OCI-LY3 (cell line): ENCODE measurements around the gene DYNLL2.
"Not testable (repeated sequence)": the region's sequence is repeated elsewhere in the genome, so short reads cannot be mapped to it uniquely, and the experiment has no call there.

ENCODE experiments used
- H2AFZ ChIP-seq: fragments of 200-600, 300-600 bp; shearing (Covaris generic); 2 replicates; pipeline ENCODE4 v1.6.0; 2014; ENCODE audit warnings: antibody characterized with exemption, low read depth, low read length
- H3K27ac ChIP-seq: fragments of 200-600, 300-600 bp; sonication (generic); 2 replicates; pipeline ENCODE4 v1.5.1; 2014; ENCODE audit warnings: mild to moderate bottlenecking, low read length, moderate library complexity, mixed read lengths
- H3K27me3 ChIP-seq: fragments of 200-600, 300-600 bp; sonication (generic); 2 replicates; pipeline ENCODE4 v1.6.1; 2014; ENCODE audit warnings: low read depth, low read length, mixed read lengths
- H3K36me3 ChIP-seq: fragments of 200-600, 300-600 bp; sonication (generic); replicated peaks from 2 replicates; pipeline ENCODE3; 2014; ENCODE audit warnings: low read depth, low read length, mixed read lengths
- H3K4me1 ChIP-seq: fragments of 300-600, 200-600 bp; sonication (generic); 2 replicates; pipeline ENCODE4 v1.6.1; 2014; ENCODE audit warnings: low read length, mixed read lengths
- H3K4me2 ChIP-seq: fragments of 200-600, 300-600 bp; sonication (generic); 2 replicates; pipeline ENCODE4 v1.6.1; 2014; ENCODE audit warnings: low read length, mixed read lengths
- H3K4me3 ChIP-seq: fragments of 300-600, 200-600 bp; sonication (generic); 2 replicates; pipeline ENCODE4 v1.5.1; 2014; ENCODE audit warnings: antibody characterized with exemption, mild to moderate bottlenecking, low read length, moderate library complexity
- H3K79me2 ChIP-seq: fragments of 300-600, 200-600 bp; shearing (Covaris generic); 2 replicates; pipeline ENCODE4 v1.6.1; 2014; ENCODE audit warnings: mild to moderate bottlenecking, low read length, mixed read lengths
- H3K9ac ChIP-seq: fragments of 300-600, 200-600 bp; shearing (Covaris generic); 2 replicates; pipeline ENCODE4 v1.6.0; 2014; ENCODE audit warnings: mild to moderate bottlenecking, low read length, moderate library complexity
- H3K9me3 ChIP-seq: fragments of 200-600, 300-600 bp; shearing (Covaris generic); 2 replicates; pipeline ENCODE4 v1.6.1; 2014; ENCODE audit warnings: low read length, mixed read lengths; ENCODE audit not compliant: insufficient read depth
- H4K20me1 ChIP-seq: fragments of 200-600, 300-600 bp; sonication (generic); 2 replicates; pipeline ENCODE4 v1.6.1; 2016; ENCODE audit warnings: low read length, mixed read lengths; ENCODE audit not compliant: insufficient read depth
- EZH2phosphoT487 ChIP-seq: fragments of 200-600 bp; shearing (Covaris generic); IDR thresholded peaks from 2 replicates; pipeline ENCODE4 v1.6.1; 2018; ENCODE audit warnings: antibody characterized with exemption, mixed run types, low read depth
- TF ChIP-seq, protein P1 (sequence below): fragments of 200-600, 300-600 bp; sonication (generic); IDR thresholded peaks from 2 replicates; pipeline ENCODE4 v1.5.1; 2014; ENCODE audit warnings: antibody characterized with exemption, low read length, low read depth

Gene DYNLL2

DNA sequence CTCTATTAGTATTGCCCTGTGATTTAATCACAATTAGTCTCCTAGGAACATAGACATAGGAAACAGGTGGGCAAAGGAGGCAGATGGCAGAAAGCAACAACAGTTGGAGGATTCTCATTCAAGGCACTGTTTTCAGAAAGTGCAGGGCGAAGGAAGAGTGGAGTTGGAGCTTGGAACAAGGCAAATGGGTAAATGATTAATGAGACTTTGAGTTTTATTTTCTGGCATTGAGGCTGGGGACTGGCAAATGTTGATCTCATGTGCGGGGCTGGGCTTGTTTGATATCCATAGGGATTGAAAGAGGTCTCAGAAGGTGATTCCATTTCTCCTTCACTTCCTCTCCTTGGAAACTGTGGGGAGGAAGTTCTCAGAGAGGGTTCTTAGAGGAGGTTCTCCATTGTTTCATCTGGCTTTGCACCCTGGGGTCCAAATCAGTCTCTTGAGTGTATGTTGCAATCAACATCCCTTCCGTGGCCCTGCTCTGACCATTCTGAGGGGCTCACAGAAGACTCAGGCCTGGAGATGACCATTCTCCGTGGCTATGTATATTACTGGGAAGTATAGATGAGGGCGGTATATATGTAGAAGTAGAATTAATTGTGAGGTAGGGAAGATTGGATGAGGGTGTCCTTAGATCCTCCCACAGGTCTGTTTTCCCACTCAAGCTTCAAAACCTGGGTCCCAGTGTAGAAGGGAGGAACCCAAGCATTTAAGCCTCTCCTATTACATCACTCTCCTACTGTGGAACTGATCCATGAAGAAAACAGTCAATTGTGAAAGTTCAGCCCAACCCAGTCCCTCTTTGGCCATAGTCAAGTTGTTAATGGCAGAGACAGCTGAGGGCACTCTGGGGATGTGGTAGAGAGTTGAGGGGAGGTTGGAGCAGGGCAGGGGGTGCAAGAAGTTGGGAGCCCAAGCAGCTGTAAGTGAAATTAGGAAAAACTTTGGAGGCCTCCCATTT, 39.7 kb upstream of the DYNLL2 start:
- Histone ChIP-seq H3K9ac (no peak overlapping the region), H3K9me3 (no peaks in the 10 kb centered on the region), H3K4me3 (no peak overlapping the region), H3K27me3 (peaks cover 41% of the 10 kb centered on the region), H3K4me2 (no peak overlapping the region), H3K4me1 (no peaks in the 10 kb centered on the region), H3K27ac (no peak overlapping the region), H3K36me3 (no peaks in the 10 kb centered on the region), H4K20me1 (no peaks in the 10 kb centered on the region), H3K79me2 (no peaks in the 10 kb centered on the region), H2AFZ (no peak overlapping the region)
- TF ChIP-seq, protein P1, sequence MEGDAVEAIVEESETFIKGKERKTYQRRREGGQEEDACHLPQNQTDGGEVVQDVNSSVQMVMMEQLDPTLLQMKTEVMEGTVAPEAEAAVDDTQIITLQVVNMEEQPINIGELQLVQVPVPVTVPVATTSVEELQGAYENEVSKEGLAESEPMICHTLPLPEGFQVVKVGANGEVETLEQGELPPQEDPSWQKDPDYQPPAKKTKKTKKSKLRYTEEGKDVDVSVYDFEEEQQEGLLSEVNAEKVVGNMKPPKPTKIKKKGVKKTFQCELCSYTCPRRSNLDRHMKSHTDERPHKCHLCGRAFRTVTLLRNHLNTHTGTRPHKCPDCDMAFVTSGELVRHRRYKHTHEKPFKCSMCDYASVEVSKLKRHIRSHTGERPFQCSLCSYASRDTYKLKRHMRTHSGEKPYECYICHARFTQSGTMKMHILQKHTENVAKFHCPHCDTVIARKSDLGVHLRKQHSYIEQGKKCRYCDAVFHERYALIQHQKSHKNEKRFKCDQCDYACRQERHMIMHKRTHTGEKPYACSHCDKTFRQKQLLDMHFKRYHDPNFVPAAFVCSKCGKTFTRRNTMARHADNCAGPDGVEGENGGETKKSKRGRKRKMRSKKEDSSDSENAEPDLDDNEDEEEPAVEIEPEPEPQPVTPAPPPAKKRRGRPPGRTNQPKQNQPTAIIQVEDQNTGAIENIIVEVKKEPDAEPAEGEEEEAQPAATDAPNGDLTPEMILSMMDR = no peak
- no peak for TF ChIP-seq EZH2phosphoT487

DNA sequence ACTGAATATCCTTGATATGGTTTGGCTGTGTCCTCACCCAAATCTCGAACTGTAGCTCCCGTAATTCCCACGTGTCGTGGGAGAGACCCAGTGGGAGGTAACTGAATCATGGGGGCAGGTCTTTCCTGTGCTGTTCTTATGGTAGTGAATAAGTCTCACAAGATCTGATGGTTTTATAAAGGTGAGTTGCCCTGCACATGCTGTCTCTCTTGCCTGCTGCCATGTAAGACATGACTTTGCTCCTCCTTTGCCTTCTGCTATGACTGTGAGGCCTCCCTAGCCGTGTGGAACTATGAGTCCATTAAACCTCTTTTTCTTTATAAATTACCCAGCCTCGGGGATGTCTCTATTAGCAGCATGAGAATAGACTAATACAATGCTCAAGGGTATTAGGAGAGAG, 39.0 kb upstream of the DYNLL2 start:
- H3K36me3 ChIP-seq, H3K4me3 ChIP-seq, H3K27ac ChIP-seq, H3K4me2 ChIP-seq, H3K9me3 ChIP-seq, H4K20me1 ChIP-seq, H2AFZ ChIP-seq, H3K9ac ChIP-seq, H3K4me1 ChIP-seq, H3K79me2 ChIP-seq: not testable (repeated sequence)
- H3K27me3 ChIP-seq = peaks cover 41% of the 10 kb centered on the region

DNA sequence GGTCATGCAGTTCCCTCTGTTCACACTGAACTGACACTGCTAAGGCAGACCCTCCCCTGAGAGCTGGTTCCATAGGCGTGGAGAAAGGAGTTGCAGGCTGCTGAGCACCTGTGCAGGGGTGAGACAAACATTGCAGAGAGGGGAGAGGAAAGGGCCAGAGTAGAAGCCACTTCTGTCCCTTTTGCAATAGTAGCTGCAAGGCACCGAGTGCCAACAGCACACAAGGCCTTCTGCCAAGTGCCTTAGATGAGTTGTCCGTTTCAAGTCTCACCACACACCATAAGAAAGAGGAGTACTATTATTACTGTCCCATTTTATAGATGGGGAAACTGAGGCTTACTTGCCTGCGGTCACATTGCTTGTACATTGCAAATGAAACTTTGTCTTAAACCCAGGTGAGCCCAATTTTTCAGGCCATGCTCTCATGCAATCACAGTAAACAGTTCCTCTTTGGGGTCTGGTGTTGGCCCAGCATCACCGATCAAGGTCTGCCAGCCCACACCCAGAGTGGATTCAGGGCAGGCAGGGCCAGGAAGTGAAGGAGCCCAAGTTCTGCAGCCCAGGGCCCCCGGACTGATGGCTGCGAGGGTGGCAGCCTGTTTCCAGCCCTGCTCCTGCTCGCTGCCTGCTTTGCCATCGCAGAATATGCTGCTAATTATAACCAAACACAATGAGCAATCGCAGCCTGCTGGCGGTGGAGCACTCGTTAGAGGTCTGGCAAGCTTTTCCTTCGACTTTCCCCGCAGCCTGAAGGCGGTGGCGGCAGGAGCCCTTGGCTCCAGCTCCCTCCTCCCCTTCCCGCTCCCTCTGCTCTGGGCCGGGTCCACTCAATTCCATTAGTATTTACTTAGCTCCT, 36.8 kb upstream of the DYNLL2 start:
- no peak overlapping the region for H3K9ac ChIP-seq
- no peak overlapping the region for H3K4me2 ChIP-seq
- no peak overlapping the region for H2AFZ ChIP-seq
- TF ChIP-seq EZH2phosphoT487 = no peak
- TF ChIP-seq, protein P1 = no peak
- H3K4me3 ChIP-seq = no peak overlapping the region
- no peaks in the 10 kb centered on the region for H3K4me1 ChIP-seq
- peaks cover 31% of the 10 kb centered on the region for H3K27me3 ChIP-seq
- no peaks in the 10 kb centered on the region for H3K36me3 ChIP-seq
- H3K9me3 ChIP-seq = no peaks in the 10 kb centered on the region
- H3K79me2 ChIP-seq = no peaks in the 10 kb centered on the region
- no peaks in the 10 kb centered on the region for H4K20me1 ChIP-seq
- H3K27ac ChIP-seq = no peak overlapping the region

DNA sequence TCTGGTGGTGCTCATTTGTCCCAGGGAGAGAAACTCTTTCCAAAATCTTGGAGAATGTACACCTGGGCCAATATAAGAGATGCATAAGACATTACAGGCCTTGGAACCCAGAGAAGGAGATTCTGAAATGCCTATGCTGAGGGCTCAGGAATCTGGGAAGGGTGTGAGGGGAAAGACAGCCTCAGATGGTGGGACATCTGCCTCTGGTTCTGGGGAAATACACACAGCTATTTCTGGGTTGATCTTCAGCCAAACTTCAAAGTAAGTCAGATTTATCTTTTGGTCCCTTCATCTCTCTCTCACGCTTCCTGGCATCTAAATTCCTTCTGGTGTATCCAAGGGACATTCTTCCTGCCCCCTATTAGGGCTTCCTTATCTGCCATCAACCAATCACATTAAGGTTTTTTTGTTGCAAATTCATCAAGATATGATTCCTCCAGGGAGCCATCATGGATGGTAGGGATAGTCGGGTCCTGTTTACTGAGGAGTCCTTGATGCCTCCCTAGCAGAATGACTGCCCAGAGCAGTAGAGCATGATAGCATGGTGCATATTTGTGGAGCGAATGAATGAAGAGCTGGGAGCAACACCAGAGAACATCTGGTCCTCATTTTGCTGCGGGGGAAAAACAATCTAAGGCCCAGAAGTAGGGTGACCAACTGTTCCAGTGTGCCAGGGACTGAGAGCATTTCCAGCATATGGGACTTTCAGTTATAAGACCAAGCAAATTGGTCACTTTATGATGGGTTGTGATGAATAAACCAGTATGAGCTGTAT, 35.7 kb upstream of the DYNLL2 start:
- no peaks in the 10 kb centered on the region for H3K36me3 ChIP-seq
- H3K4me1 ChIP-seq = no peaks in the 10 kb centered on the region
- peaks cover 23% of the 10 kb centered on the region for H3K27me3 ChIP-seq
- no peak overlapping the region for H2AFZ ChIP-seq
- TF ChIP-seq, protein P1 = no peak
- no peak for TF ChIP-seq EZH2phosphoT487
- no peak overlapping the region for H3K27ac ChIP-seq
- no peaks in the 10 kb centered on the region for H3K9me3 ChIP-seq
- no peak overlapping the region for H3K4me3 ChIP-seq
- no peaks in the 10 kb centered on the region for H4K20me1 ChIP-seq
- no peak overlapping the region for H3K4me2 ChIP-seq
- no peaks in the 10 kb centered on the region for H3K79me2 ChIP-seq
- no peak overlapping the region for H3K9ac ChIP-seq
